OCI-M2 (cell line): Measurements from ENCODE around the gene SMIM10L2A.
"Not testable (repeated sequence)": the region's sequence is repeated elsewhere in the genome, so short reads cannot be mapped to it uniquely, and the experiment has no call there.

Source experiments
- DNase-seq: peaks from one replicate; lab custom pipeline; 2025; ENCODE audit not compliant: unreplicated experiment; lab: John Stamatoyannopoulos, UW

The SMIM10L2A gene

DNA sequence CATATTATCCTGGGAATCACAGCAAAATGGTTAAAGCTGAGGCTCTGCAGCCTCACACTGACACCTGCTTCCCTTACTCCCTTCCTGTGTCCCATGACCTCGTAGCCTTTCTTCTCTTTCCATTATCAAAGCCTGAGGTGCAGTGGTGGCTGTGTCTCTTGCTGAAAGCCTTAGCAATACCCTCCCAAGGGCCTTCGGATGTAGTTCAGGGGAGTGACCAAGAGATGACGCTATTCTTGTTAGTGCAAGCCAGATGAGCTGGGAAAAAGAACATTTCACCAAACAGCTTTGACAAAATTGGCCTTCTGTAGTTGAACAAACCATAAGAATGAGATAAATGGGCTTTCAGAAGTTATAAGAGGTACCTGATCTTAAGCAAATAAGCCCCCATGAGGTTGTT is 31.6 kb downstream of the SMIM10L2A start:
- no peak for DNase-seq

- DNase-seq, result no peak
Observed at GRCh38 chrX:135454816-135455215, 33.1 kb downstream of the SMIM10L2A start.

GRCh38 chrX:135461756-135462155 is 40.0 kb downstream of the SMIM10L2A start:
- DNase-seq, result not testable (repeated sequence)

GRCh38 chrX:135463937-135464336 is 42.2 kb downstream of the SMIM10L2A start:
- no peak for DNase-seq

DNA sequence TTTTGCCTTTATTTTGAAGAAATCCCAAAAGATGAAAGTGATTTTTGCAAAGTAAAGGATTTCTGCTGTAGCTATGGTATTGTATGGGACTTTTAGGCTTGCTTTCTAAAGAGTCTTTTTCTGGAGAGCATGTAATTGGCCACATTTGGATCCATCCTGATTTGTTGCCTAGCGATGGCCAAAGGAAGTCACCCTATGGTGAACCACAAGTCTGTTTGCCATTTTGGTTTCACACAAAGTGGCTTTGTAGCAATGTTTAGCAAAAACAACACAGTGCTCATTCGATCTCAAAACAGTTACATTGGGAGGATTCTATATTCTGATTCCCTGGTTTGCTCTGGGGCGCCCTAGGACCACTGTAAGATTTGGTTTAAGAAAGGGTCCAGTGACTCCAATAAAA is 54.6 kb downstream of the SMIM10L2A start:
- DNase-seq, result no peak

DNA sequence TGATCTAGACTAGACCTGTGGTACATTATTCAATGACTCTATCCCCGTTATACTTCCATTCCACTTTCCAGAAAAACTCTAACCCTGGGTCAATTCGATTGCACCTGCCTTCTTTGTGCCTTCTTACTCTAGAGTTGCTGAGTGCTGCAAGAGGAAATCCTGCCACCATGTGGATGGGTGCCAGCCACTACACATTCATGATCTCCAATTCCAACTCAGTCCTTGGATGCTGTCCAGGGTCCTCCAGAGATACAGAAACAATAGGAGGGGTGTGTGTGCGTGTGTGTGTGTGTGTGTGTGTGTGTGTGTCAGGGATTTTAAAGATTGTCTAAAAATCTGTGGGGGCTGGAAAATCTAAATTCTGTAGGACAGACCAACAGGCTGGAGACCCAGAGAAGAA is 55.8 kb downstream of the SMIM10L2A start:
- no peak for DNase-seq
